ENCODE results near the gene TFEB.

DNA sequence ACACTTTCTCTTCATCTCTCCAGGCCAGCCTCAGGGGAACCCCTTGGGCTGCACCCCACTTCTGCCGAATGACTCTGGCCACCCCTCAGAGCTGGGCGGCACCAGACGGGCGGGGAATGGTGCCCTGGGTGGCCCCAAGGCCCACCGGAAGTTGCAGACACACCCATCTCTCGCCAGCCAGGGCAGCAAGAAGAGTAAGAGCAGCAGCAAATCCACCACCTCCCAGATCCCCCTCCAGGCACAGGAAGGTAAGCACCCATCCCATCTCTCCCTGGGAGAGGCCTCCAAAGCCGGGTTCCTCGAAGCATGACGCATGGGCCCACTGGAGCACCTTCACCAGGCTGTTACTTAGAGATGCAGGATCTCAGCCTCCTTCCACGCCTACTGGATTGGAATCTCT lies 85.8 kb downstream of the TFEB start:
- TF ChIP-seq POLR2AphosphoS5 (IDR thresholded peaks at IDR 0.05) = no peak
- no peak for TF ChIP-seq POLR2A (IDR thresholded peaks at IDR 0.05)
